Right atrium auricular region (tissue), 2 donors: ENCODE data around the gene MORN1. TPM values are rescaled to one million over a fixed set of nuclear protein-coding genes. Genes with fewer than 3 reads are reported as not detected.
"Not testable (repeated sequence)": the region's sequence is repeated elsewhere in the genome, so short reads cannot be mapped to it uniquely, and the experiment has no call there.

Source experiments
- DNase-seq: peaks from one replicate; pipeline ENCODE4 v3.0.0-alpha.2; 2019; ENCODE audit warnings: low spot score
- H3K27ac ChIP-seq, 2 donors: fragments of 200-600 bp; sonication (generic); 1 replicate in 1 of 2; 2 replicates in 1 of 2; pipeline ENCODE4 v1.5.1; 2016 to 2019
- H3K27me3 ChIP-seq, 2 donors: fragments of 200-600 bp; sonication (generic); one replicate each; pipeline versions ENCODE4 v1.5.1 to v1.6.0; 2017 to 2019
- H3K36me3 ChIP-seq: fragments of 200-600 bp; sonication (generic); one replicate; pipeline ENCODE4 v1.5.1; 2016
- H3K4me1 ChIP-seq, 2 donors: fragments of 200-600 bp; sonication (generic); one replicate each; pipeline versions ENCODE4 v1.5.1 to v1.6.0; 2017 to 2019
- H3K4me3 ChIP-seq, 2 donors: fragments of 200-600 bp; sonication (generic); 1 replicate in 1 of 2; 2 replicates in 1 of 2; pipeline ENCODE4 v1.5.1; 2017 to 2019; ENCODE audit warnings: mild to moderate bottlenecking in 1 of 2, moderate library complexity in 1 of 2
- H3K9me3 ChIP-seq, 2 donors: fragments of 200-600 bp; sonication (generic); one replicate each; pipeline ENCODE4 v1.5.1; 2019
- total RNA-seq, 2 donors: library from RNA; depleted of rRNA; stranded (reverse); fragments of >200 nt; gene quantifications; one replicate each; pipeline ENCODE4 v1.1.0, GENCODE V29; 2016
- TF ChIP-seq, protein P1 (sequence below), 2 donors: fragments of 200-600 bp; sonication (generic); IDR thresholded peaks; one replicate each; pipeline ENCODE4 v1.5.1; 2019; ENCODE audit warnings: antibody characterized with exemption in 2 of 2

Gene MORN1
- total RNA-seq, 2 donors from 2014 or later, result 2.2 to 3.8 TPM

DNA sequence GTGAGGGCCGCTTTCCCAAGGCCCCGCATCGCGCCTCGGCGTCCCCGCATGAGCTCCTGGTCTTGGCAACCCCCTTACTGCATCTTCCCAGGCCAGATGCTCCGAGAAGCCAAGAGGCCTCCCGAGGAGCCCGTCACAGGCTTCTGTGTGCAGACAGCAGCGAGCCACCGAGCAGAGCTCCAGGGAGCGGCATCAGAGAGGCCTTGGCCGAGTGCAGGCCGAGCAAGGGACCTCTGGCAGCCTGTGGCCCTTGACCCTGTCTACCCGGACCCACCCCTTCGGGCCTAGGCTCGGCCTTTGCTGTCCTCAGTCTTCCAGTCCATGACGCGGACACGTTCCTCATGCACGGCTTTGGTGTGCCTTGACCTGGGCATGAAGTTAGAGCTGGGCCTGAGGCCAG lies 63.5 kb downstream of the MORN1 start:
- H3K9me3 ChIP-seq, result no peaks in the 10 kb centered on the region

DNA sequence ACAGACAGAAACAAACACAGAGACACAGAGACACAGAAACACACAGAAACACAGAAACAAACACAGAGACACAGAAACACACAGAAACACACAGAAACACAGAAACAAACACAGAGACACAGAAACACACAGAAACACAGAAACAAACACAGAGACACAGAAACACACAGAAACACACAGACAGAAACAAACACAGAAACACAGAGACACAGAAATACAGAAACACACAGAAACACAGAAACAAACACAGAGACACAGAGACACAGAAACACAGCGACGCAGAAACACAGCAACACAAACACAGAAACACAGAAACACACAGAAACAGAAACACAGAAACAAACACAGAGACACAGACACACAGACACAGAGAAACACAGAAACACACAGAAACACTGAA lies 64.2 kb downstream of the MORN1 start:
- H3K4me3 ChIP-seq, H3K27me3 ChIP-seq, DNase-seq, H3K27ac ChIP-seq, H3K36me3 ChIP-seq, H3K9me3 ChIP-seq: not testable (repeated sequence)
- H3K4me1 ChIP-seq, result peaks cover 0 to 25% of the 10 kb centered on the region in 2 donors

More for the DNA sequence above, 63.5 kb downstream of the MORN1 start:
- TF ChIP-seq, protein P1, sequence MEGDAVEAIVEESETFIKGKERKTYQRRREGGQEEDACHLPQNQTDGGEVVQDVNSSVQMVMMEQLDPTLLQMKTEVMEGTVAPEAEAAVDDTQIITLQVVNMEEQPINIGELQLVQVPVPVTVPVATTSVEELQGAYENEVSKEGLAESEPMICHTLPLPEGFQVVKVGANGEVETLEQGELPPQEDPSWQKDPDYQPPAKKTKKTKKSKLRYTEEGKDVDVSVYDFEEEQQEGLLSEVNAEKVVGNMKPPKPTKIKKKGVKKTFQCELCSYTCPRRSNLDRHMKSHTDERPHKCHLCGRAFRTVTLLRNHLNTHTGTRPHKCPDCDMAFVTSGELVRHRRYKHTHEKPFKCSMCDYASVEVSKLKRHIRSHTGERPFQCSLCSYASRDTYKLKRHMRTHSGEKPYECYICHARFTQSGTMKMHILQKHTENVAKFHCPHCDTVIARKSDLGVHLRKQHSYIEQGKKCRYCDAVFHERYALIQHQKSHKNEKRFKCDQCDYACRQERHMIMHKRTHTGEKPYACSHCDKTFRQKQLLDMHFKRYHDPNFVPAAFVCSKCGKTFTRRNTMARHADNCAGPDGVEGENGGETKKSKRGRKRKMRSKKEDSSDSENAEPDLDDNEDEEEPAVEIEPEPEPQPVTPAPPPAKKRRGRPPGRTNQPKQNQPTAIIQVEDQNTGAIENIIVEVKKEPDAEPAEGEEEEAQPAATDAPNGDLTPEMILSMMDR (IDR thresholded peaks at IDR 0.05), result no peak
- H3K27ac ChIP-seq, result no peak overlapping the region
- DNase-seq, result no peak
- H3K4me3 ChIP-seq, result no peak overlapping the region
- no peaks in the 10 kb centered on the region for H3K36me3 ChIP-seq
- H3K27me3 ChIP-seq, result no peaks in the 10 kb centered on the region
- H3K4me1 ChIP-seq, result peaks cover 0 to 19% of the 10 kb centered on the region in 2 donors

DNA sequence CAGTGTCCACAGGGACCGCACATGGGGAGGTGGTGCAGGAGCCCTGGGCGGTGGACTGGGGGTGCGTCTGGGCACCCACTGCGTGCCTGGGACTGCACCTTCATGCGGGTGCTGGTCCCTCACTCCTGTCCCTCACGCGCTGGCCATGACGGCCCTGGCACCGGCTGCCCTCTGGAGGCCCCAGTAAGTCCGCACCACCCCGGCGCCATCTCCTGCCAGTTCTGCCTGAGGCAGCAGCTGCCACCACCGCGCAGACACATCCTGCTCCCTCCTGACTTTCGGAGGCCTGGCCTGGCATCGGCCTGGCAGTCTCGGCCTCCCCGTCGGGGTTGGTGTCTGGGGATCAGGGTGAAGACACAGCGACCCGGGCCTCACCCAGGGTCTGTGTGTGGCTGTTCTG lies 64.8 kb downstream of the MORN1 start:
- TF ChIP-seq, protein P1 (IDR thresholded peaks at IDR 0.05), result no peak
- no peak for DNase-seq
- H3K4me1 ChIP-seq, result peaks cover 0 to 32% of the 10 kb centered on the region in 2 donors
- no peaks in the 10 kb centered on the region for H3K9me3 ChIP-seq
- no peak overlapping the region for H3K27ac ChIP-seq
- H3K27me3 ChIP-seq, result no peaks in the 10 kb centered on the region
- no peak overlapping the region for H3K4me3 ChIP-seq
- no peaks in the 10 kb centered on the region for H3K36me3 ChIP-seq

DNA sequence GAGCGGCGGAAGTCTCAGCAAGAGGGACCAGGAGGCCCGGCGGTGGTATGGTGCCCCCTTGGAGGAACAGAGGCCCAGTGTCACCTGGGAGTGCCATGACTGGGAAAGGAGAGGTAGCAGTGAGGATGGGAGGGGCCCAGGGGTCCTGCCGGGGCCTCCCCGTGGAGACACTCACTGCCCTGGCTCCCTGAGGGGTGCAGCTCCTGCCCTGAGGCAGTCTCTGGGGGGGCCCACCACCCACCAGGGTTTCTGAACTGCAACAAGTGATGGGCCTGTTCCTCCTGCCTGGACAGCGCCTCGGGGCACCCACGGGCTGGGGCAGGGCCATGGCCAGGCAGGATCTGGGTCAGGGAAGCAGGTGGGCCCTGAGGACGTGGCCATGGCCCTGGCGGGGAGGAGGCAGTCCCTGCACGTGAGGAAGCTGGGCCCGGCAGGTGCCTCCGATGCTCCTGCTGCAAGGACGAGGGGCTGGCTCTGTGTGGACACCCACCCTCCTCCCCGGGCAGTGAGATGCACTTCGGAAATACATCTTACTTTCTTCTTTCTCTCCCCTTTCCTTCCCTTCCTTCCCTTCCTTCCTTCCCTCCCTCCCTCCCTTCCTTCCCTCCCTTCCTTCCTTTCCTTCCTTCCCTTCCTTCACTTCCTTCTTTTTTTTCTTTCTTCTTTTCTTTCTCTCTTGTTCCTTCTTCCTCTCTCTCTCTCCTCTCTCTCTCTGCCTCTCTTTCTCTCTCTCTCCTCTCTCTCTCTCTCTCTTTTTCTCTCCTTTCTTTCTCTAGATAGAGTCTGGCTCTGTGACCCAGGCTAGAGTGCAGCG lies 66.6 kb downstream of the MORN1 start:
- no peak for DNase-seq
- TF ChIP-seq, protein P1 (IDR thresholded peaks at IDR 0.05), result no peak
- Histone ChIP-seq H3K27ac (no peak overlapping the region), H3K36me3 (no peaks in the 10 kb centered on the region), H3K4me1 (peaks cover 0 to 34% of the 10 kb centered on the region in 2 donors), H3K4me3 (no peak overlapping the region), H3K27me3 (no peaks in the 10 kb centered on the region), H3K9me3 (no peaks in the 10 kb centered on the region)

DNA sequence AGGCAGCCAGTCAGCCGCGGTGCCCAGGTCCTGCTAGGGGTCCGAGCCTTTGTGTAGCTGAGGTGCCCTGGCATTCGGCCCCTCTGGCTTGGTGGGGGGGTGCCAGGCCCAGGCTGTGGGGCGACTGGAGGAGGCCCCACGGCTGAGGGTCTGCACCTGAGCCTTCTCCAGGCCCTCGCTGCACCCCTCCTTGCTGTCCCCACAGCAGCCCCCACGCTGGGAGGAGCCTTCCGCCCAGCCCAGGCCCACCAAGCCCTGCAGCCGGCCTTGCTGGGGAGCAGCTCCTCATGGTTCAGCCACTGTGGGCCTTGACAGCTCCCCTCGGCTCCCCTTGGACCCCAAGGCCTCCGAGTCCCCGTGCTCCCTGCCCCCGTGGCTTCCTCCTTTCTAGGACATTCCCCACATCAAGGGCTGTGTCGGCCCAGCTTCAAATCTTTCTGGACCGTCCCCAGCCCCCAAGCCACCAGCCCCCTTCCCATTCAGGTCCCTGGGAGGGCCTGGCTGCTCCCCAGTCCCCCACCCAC lies 67.8 kb downstream of the MORN1 start:
- TF ChIP-seq, protein P1 (IDR thresholded peaks at IDR 0.05), result no peak
- H3K4me1 ChIP-seq, result peaks cover 0 to 47% of the 10 kb centered on the region in 2 donors
- H3K36me3 ChIP-seq, result no peaks in the 10 kb centered on the region
- DNase-seq, result no peak
- H3K4me3 ChIP-seq, result no peak overlapping the region
- H3K27me3 ChIP-seq, result no peaks in the 10 kb centered on the region
- no peaks in the 10 kb centered on the region for H3K9me3 ChIP-seq
- peak overlapping the region; percentile 78 to 84 for H3K27ac ChIP-seq

DNA sequence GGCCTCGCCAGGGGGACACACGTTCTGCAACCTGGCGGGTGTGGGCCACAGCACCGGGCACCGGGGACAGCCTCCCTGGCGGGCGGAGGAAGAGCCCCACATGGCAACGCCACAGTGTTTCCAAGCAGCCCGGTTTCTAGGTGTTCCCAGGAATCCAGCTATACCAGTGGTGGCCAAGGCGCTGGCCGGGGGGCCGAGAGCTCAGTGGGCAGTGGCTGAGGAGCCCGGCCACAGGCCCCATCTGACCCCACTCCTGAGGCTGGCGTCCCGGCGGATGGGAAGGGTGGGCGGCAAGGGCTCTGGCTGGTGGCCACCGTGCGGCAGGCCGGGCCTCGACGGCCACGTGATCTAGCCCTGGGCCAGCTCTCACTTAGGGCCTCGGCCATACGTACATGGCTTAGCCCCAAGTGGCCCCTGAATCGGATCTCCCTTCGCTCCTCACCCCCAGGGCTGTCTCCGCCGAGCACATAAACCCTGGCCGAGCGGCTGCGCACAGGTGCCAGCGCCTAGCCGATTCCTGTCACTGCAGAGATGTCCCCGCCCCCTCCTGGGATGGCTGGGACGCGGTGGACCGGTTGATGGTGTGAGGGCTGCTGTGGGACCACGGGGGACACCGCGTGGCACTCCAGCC lies 68.7 kb downstream of the MORN1 start:
- TF ChIP-seq, protein P1 (IDR thresholded peaks at IDR 0.05), result no peak
- peak overlapping the region in 1 of 2 donors; percentile 18 for H3K4me3 ChIP-seq
- H3K4me1 ChIP-seq, result peaks cover 0 to 54% of the 10 kb centered on the region in 2 donors
- H3K27ac ChIP-seq, result peak overlapping the region; percentile 78 to 84
- no peaks in the 10 kb centered on the region for H3K9me3 ChIP-seq
- no peak for DNase-seq
- H3K27me3 ChIP-seq, result no peaks in the 10 kb centered on the region
- H3K36me3 ChIP-seq, result no peaks in the 10 kb centered on the region
